Spinal cord (tissue), 10 donors: ENCODE measurements around the gene CASK. TPM values are rescaled to one million over a fixed set of nuclear protein-coding genes. Genes with fewer than 3 reads are reported as not detected.

ENCODE experiments used
- DNase-seq, 6 donors: peaks; one replicate each; pipeline versions ENCODE4 v3.0.0 to v3.0.0-alpha.2; 2013 to 2015; ENCODE audit warnings: low spot score in 6 of 6, low read depth in 4 of 6
- H3K27ac ChIP-seq: one replicate; pipeline ENCODE4 v1.5.1; 2013; ENCODE audit warnings: low read depth, low read length, control low read depth
- H3K27me3 ChIP-seq: one replicate; pipeline ENCODE4 v1.6.1; 2013; ENCODE audit warnings: low read length; ENCODE audit not compliant: control insufficient read depth, insufficient read depth
- H3K36me3 ChIP-seq: one replicate; pipeline ENCODE4 v1.6.1; 2013; ENCODE audit warnings: low read length; ENCODE audit not compliant: control insufficient read depth, insufficient read depth
- H3K4me1 ChIP-seq: one replicate; pipeline ENCODE4 v1.6.1; 2013; ENCODE audit warnings: low read length; ENCODE audit not compliant: control insufficient read depth, insufficient read depth
- H3K4me3 ChIP-seq: one replicate; pipeline ENCODE4 v1.5.1; 2013; ENCODE audit warnings: low read depth, low read length, control low read depth
- H3K9me3 ChIP-seq: one replicate; pipeline ENCODE4 v1.6.1; 2013; ENCODE audit warnings: low read length; ENCODE audit not compliant: control insufficient read depth, insufficient read depth
- WGBS: methylation state at CpG from one replicate; pipeline ENCODE4 v1.1.5; 2013; ENCODE audit warnings: missing lambda C conversion rate; ENCODE audit not compliant: insufficient coverage; 5-methylcytosine and 5-hydroxymethylcytosine counted together
- polyA plus RNA-seq, 2 donors: library from polyadenylated mRNA; unstranded; fragments of 120-200 nt; gene quantifications; one replicate each; pipeline ENCODE4 v1.2.1, GENCODE V29; 2013; ENCODE audit not compliant: insufficient read length in 2 of 2
- total RNA-seq, 2 donors: library from RNA; depleted of rRNA in 1 of 2; stranded (reverse); fragments of 120-200 nt in 1 of 2; fragments of >200 nt in 1 of 2; gene quantifications; one replicate each; pipeline versions ENCODE4 v1.2.3 to v1.2.4, GENCODE V29; 2013 to 2014
- donor health status: healthy.

CASK gene
- total and polyA plus RNA-seq, 4 donors = 45.0 to 91.1 (median 57.9) TPM

GRCh38 chrX:41887691-41888090, 35.7 kb downstream of the CASK start:
- no peak overlapping the region for H3K4me3 ChIP-seq
- no peaks in the 10 kb centered on the region for H3K4me1 ChIP-seq
- no peaks in the 10 kb centered on the region for H3K36me3 ChIP-seq
- WGBS = 33% methylated on average over 1 of the region's 1 CpG
- H3K27ac ChIP-seq = no peak overlapping the region
- H3K9me3 ChIP-seq = no peaks in the 10 kb centered on the region
- H3K27me3 ChIP-seq = peaks cover 3% of the 10 kb centered on the region
- DNase-seq = no peak

DNA sequence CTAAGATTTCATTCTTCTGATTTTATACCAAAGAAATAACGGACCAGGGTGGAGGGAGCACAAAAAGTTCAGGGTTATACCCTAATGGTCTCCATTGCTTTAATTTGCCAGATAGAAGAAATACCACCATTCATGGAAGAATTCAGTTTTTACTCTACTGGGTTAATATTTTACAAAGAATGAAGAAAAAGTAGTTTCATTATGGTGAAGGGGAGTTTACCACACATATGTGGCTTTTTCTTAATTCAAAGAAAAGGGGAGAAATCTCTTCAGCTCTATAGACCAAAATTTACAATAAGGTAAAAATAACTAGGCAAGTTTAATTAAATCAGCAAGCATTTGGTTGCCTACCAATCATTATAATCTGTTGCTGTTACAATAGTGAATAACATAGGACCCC, 37.6 kb downstream of the CASK start:
- Histone ChIP-seq H3K4me3 (no peak overlapping the region), H3K27ac (no peak overlapping the region), H3K27me3 (peaks cover 3% of the 10 kb centered on the region), H3K9me3 (no peaks in the 10 kb centered on the region), H3K4me1 (no peaks in the 10 kb centered on the region), H3K36me3 (no peaks in the 10 kb centered on the region)
- DNase-seq = no peak
- WGBS = no CpG with 5 or more reads among the region's 1 CpG

DNA sequence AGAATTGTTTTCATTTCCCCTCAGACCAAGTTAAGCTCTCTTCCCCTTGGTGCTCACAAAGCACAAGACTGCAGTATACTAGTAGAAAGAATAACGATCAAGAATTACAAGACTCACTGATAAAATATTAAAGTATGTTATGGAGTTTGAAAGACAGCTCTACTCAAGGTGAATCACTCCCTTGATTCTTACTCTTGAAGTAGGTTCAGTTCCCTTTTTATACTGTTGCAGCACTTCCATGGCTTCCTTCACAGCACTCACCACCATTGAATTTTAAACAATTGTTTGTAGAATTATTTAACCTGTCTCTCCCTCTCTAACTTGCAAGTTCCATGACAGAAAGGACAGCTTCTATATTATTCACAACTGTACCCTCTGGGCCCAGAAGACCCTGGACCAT, 42.2 kb downstream of the CASK start:
- Histone ChIP-seq H3K4me3 (no peak overlapping the region), H3K4me1 (no peaks in the 10 kb centered on the region), H3K27ac (no peak overlapping the region), H3K36me3 (no peaks in the 10 kb centered on the region), H3K27me3 (no peaks in the 10 kb centered on the region), H3K9me3 (no peaks in the 10 kb centered on the region)
- no peak for DNase-seq
- WGBS = no CpG with 5 or more reads among the region's 1 CpG

DNA sequence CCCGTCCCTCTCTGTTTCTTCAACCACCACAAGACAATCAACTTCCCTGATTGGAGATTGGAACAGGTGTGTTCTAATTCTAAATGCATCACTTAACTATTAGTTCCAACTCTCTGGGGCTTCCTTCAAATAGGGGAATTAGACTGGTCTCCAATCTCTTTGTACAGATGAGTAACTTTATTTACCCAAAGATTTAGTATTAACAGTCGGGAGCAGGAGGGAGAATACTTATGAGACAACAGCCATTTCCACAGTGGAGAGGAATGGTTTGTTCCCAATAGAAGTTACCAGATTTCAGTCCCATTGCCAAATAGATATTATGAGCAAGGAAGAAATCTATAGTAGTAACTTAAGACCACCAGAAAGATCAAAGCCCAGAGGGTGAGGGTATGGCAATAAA, 46.2 kb downstream of the CASK start:
- Histone ChIP-seq H3K4me1 (no peaks in the 10 kb centered on the region), H3K9me3 (no peaks in the 10 kb centered on the region), H3K27me3 (no peaks in the 10 kb centered on the region), H3K36me3 (no peaks in the 10 kb centered on the region), H3K4me3 (no peak overlapping the region), H3K27ac (no peak overlapping the region)
- DNase-seq = peak in 1 of 6 donors; percentile 38
- WGBS = no CpG with 5 or more reads among the region's 2 CpGs

GRCh38 chrX:41875142-41875541, 48.2 kb downstream of the CASK start:
- no peaks in the 10 kb centered on the region for H3K27me3 ChIP-seq
- H3K9me3 ChIP-seq = no peaks in the 10 kb centered on the region
- WGBS = 83% methylated on average over 1 of the region's 1 CpG
- no peak overlapping the region for H3K27ac ChIP-seq
- H3K4me3 ChIP-seq = no peak overlapping the region
- H3K4me1 ChIP-seq = no peaks in the 10 kb centered on the region
- no peaks in the 10 kb centered on the region for H3K36me3 ChIP-seq
- no peak for DNase-seq

DNA sequence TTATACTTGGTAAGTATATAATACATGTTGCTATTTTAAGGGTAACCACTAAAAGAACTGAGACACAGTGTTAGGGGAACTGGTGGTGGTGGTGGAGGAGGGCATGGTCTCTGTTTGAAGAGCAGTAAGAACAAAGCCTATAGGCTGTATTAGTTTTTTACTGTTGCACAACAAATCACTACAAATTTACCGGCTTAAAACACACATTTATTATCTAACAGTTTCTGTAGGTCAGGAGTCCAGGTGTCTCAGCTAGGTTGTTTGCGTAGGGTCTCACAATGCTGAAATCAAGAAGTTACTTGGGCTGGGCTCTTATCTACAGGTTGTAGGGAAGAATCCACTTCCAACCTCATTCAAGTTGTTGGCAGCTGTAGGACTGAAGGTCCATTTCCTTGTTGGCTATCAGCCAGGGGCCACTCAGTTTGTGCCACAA, 52.6 kb downstream of the CASK start:
- WGBS = no CpG with 5 or more reads among the region's 2 CpGs
- Histone ChIP-seq H3K36me3 (no peaks in the 10 kb centered on the region), H3K4me3 (no peak overlapping the region), H3K4me1 (no peaks in the 10 kb centered on the region), H3K27me3 (peaks cover under 1% of the 10 kb centered on the region), H3K9me3 (no peaks in the 10 kb centered on the region), H3K27ac (no peak overlapping the region)
- DNase-seq = no peak

- DNase-seq = no peak
- 70% methylated on average over 3 of the region's 3 CpGs for WGBS
- Histone ChIP-seq H3K27me3 (peaks cover 2% of the 10 kb centered on the region), H3K36me3 (no peaks in the 10 kb centered on the region), H3K4me3 (no peak overlapping the region), H3K27ac (no peak overlapping the region), H3K9me3 (no peaks in the 10 kb centered on the region), H3K4me1 (no peaks in the 10 kb centered on the region)
These were observed 54.9 kb downstream of the CASK start for GRCh38 chrX:41868392-41868977.

DNA sequence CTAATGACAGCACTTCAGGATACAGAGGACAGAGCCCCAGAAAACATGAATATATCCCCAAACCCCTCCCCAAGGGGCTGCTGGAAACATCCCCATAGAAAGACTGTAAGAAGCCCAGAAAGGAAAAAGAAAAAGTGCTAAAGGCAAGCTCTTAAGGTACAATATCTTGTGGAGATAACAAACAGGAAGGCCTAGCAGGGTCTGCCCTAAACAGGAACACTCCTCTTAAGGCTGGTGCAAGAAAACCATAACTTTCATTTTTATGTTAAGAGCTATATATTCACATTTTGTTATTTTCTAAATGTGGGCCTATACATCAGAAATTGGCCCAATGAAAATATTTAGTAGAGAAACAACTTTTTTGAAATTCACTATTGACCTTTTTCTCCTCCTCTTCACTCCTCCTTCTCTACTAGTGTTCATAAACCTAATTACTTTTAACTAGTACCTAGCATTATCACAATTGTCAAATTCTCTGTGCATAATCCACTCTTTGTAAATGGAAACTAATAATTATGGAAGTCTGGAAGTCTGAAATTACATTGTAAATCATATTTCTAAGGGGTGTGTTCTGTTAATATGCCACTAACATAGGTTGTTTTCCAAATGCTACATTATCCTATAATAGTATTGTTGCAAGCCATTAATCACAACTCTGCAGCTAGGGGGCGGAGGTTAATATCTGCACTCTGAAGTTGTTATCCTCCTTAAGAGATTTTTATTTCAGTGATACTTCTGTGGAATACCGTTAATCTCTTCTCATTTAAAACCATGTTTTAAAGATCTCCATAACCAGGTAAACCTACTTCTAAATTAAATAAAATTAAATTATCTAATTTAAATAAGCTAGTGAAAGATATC, 59.8 kb downstream of the CASK start:
- H3K36me3 ChIP-seq = no peaks in the 10 kb centered on the region
- H3K4me1 ChIP-seq = no peaks in the 10 kb centered on the region
- no peaks in the 10 kb centered on the region for H3K9me3 ChIP-seq
- DNase-seq = no peak
- H3K27ac ChIP-seq = no peak overlapping the region
- H3K27me3 ChIP-seq = peaks cover 2% of the 10 kb centered on the region
- no CpG with 5 or more reads among the region's 2 CpGs for WGBS
- no peak overlapping the region for H3K4me3 ChIP-seq

DNA sequence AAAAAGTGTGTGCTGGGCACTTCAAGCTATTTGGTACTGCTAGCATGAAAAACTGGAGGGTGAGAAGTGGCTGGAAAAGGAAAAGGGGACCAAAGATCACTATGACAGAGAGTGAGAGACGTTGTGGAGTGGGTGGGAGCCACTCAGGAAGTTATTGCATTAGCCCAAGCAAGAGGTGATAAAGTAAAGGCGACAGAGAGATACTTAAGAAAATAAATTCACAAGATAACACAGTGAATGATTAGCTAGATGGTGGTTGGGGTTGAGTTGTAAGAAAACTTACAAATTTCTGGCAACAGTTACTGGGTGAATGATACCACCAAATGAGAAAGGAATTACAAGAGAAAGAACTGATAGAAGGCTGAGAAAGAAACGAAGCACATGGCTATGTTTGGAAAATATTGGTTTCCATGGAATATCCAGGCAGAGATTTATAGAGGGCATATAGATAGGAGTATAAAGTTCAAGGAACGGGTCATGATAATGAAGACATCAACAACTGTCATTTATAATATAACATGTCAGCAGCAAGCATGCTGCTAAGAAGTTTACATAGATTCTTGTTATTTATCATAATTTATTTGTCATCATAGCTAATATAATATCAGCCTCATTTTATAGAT, 60.7 kb downstream of the CASK start:
- H3K27ac ChIP-seq = no peak overlapping the region
- H3K4me3 ChIP-seq = no peak overlapping the region
- H3K27me3 ChIP-seq = peaks cover 2% of the 10 kb centered on the region
- no peaks in the 10 kb centered on the region for H3K4me1 ChIP-seq
- no peak for DNase-seq
- no peaks in the 10 kb centered on the region for H3K9me3 ChIP-seq
- no CpG with 5 or more reads among the region's 4 CpGs for WGBS
- H3K36me3 ChIP-seq = no peaks in the 10 kb centered on the region
